ENCODE results near the gene ZNF749.

- TF ChIP-seq CTCF (IDR thresholded peaks at IDR 0.05) (no peak), ZFX (IDR thresholded peaks at IDR 0.05; ENCODE audit: borderline replicate concordance) (no peak)
These were observed 36.3 kb upstream of the ZNF749 start for GRCh38 chr19:57398868-57399267.
